Stimulated activated CD8-positive, alpha-beta memory T cell treated with anti-CD3 and anti-CD28 coated beads, Interleukin-12 subunit alpha, Interleukin-12 subunit beta, amount 100 ng/mL, for 4 hours (primary cell): ENCODE results near the gene TMEM184A.
"Not testable (repeated sequence)": the region's sequence is repeated elsewhere in the genome, so short reads cannot be mapped to it uniquely, and the experiment has no call there.

Experiments
- DNase-seq: peaks from one replicate; pipeline ENCODE4 v3.0.0-alpha.2; 2020; ENCODE audit warnings: low read depth

Gene TMEM184A

GRCh38 chr7:1523208-1523607, 32.8 kb downstream of the TMEM184A start:
- DNase-seq, result no peak

GRCh38 chr7:1521456-1521855, 34.5 kb downstream of the TMEM184A start:
- DNase-seq, result no peak

- no peak for DNase-seq
These were observed 35.3 kb downstream of the TMEM184A start for GRCh38 chr7:1520539-1521234.

GRCh38 chr7:1519322-1519922, 36.6 kb downstream of the TMEM184A start:
- not testable (repeated sequence) for DNase-seq

- no peak for DNase-seq
These were observed 39.3 kb downstream of the TMEM184A start for GRCh38 chr7:1516586-1517251.

GRCh38 chr7:1515509-1515967, 40.5 kb downstream of the TMEM184A start:
- not testable (repeated sequence) for DNase-seq

GRCh38 chr7:1514995-1515401, 41.0 kb downstream of the TMEM184A start:
- DNase-seq, result no peak

GRCh38 chr7:1514407-1514806, 41.6 kb downstream of the TMEM184A start:
- no peak for DNase-seq

- no peak for DNase-seq
These were observed 42.3 kb downstream of the TMEM184A start for GRCh38 chr7:1513657-1514095.

GRCh38 chr7:1512781-1513656, 43.0 kb downstream of the TMEM184A start:
- no peak for DNase-seq

- no peak for DNase-seq
These were observed 44.3 kb downstream of the TMEM184A start for GRCh38 chr7:1511444-1512422.

GRCh38 chr7:1510780-1511154, 45.2 kb downstream of the TMEM184A start:
- no peak for DNase-seq

- DNase-seq, result no peak
These were observed 46.8 kb downstream of the TMEM184A start for GRCh38 chr7:1509226-1509625.

GRCh38 chr7:1508277-1508758, 47.7 kb downstream of the TMEM184A start:
- DNase-seq, result no peak

- DNase-seq, result no peak
These were observed 50.1 kb downstream of the TMEM184A start for GRCh38 chr7:1505731-1506550.

GRCh38 chr7:1503816-1504775, 51.9 kb downstream of the TMEM184A start, which contains the start of gene INTS1:
Gene INTS1, minus strand, starts transcription at chr7:1504389. Its CDS starts 429 bp downstream, at chr7:1503960.
- DNase-seq, result peak; percentile 84

- no peak for DNase-seq
These were observed 52.6 kb downstream of the TMEM184A start for GRCh38 chr7:1503390-1503789.

- DNase-seq, result no peak
These were observed 53.2 kb downstream of the TMEM184A start for GRCh38 chr7:1502845-1503244.
